ENCODE measurements around the gene CKS1B.
"Not testable (repeated sequence)": the region's sequence is repeated elsewhere in the genome, so short reads cannot be mapped to it uniquely, and the experiment has no call there.

The CKS1B gene

DNA sequence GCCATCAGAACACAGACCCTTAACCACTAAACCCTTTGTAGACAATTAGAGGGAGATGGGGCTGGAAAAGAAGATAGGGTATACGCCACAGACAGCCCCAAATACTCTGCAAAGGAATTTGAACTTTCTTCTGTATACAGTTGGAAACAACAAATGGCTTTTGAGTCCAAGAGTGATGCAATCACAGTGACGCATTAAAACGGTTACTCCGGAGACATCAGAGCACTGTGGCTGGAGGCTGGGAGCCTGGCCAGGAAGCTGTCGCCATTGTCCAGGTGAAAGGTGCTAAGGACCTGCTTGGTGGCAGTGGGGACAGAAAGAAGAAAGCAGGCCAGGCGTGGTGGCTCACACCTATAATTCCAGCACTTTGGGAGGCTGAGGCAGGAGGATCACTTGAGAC, 12.8 kb downstream of the CKS1B start:
- DNase-seq (ENCODE audit: low read depth, low spot score) = no peak

DNA sequence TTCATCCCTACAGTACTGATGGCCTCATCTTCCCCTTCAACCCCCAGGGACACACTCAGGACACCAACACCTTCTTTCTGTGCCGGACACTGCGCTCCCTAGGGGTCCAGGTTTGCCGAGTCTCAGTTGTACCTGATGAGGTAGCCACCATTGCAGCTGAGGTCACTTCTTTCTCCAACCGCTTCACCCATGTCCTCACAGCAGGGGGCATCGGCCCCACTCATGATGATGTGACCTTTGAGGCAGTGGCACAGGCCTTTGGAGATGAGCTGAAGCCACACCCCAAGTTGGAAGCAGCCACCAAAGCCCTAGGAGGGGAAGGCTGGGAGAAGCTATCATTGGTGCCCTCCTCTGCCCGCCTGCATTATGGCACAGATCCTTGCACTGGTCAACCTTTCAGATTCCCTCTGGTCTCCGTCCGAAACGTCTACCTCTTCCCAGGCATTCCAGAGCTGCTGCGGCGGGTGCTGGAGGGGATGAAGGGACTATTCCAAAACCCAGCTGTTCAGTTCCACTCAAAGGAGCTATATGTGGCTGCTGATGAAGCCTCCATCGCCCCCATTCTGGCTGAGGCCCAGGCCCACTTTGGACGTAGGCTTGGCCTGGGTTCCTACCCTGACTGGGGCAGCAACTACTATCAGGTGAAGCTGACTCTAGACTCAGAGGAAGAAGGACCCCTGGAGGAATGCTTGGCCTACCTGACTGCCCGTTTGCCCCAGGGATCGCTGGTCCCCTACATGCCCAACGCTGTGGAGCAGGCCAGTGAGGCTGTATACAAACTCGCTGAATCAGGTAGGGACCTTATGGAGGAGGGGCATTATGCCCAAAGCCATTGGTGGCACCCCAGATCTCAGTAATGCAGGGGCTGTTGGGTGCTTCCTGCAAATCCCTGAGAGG, 13.8 kb downstream of the CKS1B start:
- no peak for DNase-seq (ENCODE audit: low read depth, low spot score)

DNA sequence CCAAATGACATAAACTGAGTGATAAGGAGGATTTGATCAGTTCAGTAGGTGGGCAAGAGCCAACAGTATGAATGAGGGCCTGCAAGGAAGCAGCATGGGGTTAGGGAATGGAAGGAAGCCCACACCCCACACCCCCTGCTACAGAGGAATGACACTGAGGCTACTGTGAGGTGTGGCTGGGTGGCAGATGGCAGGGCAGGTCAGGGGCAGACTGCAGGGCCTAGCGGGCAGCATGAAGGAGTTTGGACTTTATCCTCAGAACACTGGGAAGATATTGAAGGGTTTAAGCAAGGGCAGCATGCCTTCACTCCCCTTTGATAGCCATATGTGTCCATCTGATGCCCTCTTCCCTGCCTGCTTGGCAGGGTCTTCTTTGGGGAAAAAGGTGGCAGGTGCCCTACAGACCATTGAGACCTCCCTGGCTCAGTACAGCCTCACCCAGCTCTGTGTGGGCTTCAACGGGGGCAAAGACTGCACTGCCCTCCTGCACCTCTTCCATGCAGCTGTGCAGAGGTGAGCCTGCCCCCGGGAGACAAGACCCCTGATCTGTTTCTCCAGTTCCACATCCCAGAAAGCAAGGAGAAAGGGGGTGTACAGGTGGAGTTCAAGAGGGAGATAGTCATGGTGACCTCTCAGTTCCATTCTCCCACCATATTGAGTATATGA, 14.8 kb downstream of the CKS1B start:
- no peak for DNase-seq (ENCODE audit: low read depth, low spot score)

DNA sequence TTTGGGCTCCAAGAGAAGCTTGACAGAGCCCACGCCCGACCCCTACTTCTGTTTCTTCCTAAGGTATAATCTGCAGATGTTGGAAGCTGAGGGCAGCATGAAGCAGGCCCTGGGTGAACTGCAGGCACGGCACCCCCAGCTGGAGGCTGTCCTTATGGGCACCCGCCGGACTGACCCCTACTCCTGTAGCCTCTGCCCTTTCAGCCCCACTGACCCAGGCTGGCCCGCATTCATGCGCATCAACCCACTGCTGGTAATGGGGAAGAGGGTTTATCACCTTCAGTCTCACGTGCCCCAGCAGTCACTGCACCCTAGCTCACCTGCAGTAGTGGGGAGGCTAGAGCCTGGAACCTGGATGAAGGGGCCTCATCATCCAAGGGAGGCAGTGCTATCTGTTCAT, 15.8 kb downstream of the CKS1B start:
- no peak for DNase-seq (ENCODE audit: low read depth, low spot score)

DNA sequence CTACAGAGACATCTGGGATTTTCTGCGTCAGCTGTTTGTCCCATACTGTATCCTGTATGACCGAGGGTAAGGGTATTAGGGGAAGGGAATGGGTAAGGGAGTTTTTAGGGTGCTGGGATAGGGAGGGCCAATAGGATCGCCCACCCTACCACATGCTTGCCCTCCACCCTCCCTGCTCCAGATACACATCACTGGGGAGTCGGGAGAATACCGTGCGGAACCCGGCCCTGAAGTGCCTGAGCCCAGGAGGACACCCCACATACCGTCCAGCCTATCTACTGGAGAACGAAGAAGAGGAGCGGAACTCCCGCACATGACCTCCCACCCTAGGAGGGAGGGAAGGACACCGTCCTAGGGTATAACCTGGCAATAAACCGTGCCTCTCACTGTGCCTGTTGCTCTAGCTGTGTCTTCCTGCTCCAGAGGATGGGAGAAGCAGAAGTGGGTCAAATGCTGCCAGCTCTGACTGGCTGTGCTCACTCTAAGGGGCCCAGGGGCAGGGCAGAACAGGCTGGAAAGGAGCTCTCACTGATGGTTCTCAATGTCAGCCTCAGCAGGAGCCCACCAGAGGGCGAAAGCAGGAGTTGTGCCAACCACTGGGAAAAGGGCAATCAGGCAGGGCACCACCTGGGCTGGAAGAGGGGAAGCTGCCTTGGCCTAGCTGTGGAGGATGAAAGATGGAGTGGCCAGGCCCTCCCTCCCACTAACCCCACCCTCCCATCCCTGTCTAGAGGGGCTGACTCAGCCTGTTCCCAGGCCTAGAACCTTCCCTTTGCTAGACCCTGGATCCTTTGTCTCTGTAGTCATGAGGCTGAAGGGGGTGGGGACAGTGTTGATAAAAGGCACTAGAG, 18.5 kb downstream of the CKS1B start:
- DNase-seq (ENCODE audit: low read depth, low spot score) = no peak

DNA sequence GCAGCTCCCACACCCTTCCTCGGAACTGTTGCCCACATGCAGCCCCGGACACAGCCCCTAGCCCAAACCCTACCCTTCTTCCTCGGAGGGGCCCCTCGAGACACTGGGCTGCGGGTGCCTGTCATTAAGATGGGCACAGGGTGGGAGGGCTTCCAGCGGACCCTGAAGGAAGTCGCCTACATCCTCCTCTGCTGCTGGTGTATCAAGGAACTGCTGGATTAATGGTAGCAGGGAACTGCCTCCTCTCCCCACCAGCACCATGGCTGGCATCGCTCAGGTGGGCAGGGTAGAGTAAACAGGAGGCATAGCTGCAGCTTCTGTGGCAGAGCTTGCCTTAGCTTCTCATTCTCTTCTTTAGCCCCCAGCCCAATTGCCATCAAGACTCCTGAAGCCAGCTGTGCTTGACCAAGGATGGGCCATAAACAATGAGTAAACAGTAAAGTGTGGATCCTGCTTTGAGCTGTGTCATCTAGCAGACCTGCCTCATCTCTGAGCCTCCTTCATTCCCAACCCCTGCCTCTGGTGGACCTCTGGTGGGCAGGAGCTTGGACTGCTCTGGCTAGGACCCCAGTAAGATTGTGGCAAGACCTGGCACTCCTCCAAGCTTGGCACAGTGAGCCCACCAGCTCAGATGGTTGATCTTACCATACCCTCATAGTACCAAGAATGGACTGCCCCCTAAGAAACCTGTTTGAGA, 19.2 kb downstream of the CKS1B start, which contains the start of gene LENEP:
LENEP (plus strand) TSS at position 15 of the 697 bp plus-strand sequence; CDS start at position 37, 22 bp downstream.
- no peak for DNase-seq (ENCODE audit: low read depth, low spot score)

DNA sequence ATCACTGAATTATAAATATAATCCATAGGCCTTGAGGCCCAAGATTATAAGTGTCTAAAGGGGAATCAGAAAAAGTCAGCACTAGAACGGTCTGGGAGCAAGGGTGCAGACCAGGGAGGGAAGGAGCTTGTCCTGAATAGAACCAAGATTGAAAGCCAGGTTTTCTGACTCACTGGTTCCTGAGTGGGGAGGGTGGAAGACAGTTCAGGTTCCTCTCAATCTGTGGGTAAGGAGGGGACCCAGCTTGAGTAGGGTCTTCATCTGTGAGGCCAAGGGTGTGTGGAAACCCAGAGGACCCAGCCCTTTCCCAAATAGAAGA, 19.7 kb downstream of the CKS1B start:
- no peak for DNase-seq (ENCODE audit: low read depth, low spot score)

DNA sequence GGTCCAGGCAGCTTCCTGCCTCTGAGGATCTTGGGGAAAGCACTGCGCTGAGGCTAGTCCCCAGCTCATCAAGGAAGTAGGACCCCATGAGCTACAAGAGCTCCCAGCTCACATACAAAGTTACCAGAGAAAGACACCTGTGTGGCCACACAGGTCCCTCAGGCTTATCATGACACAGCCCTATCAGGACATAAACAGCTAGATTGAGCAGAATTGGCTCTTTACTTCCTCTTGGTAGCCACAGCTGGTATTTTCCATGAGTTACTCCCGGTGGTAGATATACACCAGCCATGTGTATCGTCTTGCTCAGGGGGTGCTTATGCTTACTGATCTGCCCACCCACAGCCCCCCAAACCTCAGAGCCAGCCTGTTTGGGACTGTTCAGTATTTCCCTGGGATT, 20.1 kb downstream of the CKS1B start:
- no peak for DNase-seq (ENCODE audit: low read depth, low spot score)

DNA sequence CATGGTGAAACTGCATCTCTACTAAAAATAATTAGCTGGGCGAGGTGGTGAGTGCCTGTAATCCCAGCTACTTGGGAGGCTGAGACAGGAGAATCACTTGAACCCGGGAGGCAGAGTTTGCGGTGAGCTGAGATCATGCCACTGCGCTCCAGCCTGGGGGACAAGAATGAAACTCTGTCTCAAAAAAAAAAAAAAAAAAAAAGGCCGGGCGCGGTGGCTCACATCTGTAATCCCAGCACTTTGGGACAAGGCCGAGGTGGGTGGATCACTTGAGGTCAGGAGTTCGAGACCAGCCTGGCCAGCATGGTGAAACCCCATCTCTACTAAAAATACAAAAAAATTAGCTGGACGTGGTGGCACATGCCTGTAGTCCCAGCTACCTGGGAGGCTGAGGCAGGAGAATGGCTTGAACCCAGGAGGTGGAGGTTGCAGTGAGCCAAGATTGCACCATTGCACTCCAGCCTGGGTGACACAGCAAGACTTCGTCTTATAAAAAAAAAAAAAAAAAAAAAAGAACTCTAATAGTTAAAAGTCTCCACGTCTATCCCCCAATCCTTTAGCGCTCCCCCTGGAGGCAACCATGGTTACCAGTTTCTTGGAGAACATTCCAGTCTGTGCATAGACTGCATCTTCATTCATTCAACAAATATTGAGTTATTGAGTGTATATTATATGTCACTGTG, 21.0 kb downstream of the CKS1B start:
- not testable (repeated sequence) for DNase-seq (ENCODE audit: low read depth, low spot score)

DNA sequence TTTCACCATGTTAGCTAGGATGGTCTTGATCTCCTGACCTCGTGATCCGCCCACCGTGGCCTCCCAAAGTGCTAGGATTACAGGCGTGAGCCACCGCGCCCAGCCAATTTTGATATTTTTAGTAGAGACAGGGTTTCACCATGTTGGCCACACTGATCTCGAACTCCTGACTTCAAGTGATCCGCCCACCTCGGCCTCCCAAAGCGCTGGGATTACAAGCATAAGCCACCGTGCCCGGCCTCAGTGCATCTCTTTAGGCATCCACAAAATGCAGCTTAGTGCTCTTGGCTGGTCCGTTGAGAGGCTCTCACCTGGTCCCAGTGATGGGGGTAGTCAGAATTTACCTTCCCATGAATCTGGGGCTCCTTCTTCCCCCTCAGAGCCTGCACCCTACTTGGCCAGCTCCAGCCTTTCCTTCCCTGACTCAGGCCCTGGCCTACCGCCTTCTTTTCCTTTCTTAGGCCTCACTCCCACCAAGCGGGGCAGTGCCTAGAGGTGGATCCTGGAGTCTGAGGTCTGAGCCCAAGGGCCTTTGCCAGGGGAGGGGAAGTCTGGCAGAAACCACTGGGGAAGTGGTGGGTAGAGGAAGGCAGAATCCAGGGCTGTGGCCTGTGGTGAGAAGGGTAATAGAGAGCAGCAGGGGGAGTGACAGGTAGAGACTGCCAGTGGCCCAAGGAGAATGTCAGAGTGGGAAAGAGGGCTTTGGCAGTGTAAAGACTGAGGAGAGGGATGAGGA, 22.7 kb downstream of the CKS1B start:
- no peak for DNase-seq (ENCODE audit: low read depth, low spot score)

DNA sequence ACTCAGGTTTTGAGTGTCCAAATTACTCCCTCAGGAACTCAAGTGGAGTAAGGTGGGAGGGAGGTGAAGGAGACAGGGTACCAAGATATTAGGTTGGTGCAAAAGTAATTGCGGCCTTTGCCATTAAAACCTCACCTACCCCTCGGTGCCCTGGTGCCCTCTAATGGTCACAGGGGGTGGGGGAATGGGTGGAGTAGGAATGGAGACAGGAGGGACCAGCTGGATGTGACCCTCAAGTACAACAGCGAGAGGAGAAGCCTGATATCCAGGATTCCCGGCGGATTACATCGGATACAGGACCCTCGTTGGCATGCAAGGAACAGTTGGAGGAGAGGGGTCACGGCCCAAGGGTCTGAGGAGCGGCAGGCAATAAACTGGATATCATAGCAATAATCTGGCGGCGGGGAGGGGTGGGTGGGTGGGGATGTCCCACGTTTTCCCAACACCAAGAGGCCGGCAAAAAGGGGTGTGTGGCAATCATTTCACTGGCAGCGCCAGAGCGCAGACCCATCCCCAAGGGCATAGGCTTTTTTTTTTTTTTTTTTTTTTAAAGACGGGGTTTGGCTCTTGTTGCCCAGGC, 23.8 kb downstream of the CKS1B start:
- no peak for DNase-seq (ENCODE audit: low read depth, low spot score)

DNA sequence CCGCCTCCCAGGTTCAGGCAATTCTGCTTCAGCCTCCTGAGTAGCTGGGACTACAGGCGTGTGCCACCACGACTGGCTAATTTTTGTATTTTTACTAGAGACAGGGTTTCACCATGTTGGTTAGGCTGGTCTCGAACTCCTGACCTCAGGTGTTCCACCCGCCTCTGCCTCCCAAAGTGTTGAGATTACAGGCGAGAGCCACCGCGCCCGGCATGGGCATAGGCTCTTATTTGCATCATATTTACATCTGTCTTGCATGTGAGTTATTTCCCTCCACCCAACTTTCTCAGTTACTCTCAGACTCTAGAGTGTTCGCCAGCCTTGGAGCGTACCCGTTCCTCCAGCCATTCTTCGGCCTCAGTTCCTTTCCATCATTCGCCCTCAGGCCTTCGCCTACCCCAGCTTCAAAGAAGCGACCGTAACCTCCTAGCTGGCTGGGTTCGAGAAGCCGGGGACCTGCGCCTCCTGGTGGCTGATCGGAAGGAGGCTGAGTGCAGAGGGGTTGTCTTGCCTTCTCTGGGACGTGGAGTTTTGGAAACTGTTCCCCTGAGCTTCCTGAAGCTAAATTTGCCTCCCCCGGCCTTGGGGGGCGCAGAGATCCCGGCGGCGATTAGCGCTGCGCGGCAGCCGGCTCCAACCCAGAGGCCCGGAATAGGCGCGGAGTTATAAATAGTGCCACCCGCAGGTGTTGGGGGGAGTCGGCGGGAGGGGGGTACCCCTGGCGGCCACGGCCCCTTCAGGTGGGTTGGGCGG, 24.5 kb downstream of the CKS1B start:
- no peak for DNase-seq (ENCODE audit: low read depth, low spot score)

DNA sequence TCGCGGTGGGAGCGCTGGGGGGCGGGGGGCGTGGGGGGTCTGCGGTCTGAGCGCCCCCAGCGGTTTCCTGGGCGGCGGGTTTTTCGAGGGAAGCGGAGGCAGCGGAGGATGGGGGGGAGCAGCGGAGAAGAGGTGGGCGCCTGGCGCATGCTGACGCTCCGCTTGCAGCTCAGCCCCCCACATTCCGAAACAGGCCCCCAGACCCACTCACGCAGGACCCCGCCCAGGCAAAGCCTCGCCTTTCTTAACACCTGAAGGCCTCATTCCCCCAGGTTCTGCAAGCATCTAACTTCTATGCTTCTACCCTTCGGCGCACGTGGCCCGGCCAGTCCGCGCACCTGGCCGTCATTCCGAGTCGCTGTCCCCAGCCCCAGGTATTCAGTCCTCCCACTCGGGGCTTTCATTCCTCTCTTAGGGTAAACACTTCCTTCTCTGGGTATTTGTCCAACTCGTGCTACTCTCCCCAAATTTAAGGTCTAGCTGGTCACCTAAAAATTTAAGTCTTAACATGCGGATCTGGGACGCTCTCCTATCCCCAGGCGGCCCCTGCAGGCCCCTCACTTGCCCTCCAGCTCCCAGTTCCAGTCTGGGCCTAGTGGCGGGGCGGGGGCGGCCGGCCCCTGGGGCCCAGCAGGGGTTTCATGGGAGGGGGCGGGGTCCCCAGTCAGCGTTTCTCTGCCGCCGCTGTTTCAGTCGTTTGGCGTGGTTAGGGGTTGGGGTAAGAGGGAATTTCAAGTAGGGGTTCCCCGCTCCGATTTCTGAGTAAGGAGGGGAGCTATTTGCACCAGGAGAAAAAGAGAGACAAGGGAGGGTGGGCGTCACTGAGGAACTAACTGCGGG, 25.3 kb downstream of the CKS1B start:
- DNase-seq (ENCODE audit: low read depth, low spot score) = no peak

DNA sequence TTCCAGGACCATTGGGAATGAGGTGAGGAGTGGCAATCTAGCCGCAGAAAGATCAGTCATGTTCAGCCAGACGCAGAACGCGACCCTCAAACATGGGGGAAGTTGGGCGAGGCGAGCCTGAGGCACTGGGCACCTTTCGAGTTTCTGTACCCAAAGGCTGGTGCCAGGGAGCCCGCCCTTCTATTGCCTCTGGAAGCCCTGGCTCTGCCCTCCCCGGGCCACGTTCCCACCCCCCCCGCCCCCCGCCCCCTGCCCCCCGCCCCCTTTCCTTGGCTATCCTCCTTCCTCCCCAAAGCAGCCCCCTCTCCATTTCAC, 25.9 kb downstream of the CKS1B start:
- DNase-seq (ENCODE audit: low read depth, low spot score) = no peak

DNA sequence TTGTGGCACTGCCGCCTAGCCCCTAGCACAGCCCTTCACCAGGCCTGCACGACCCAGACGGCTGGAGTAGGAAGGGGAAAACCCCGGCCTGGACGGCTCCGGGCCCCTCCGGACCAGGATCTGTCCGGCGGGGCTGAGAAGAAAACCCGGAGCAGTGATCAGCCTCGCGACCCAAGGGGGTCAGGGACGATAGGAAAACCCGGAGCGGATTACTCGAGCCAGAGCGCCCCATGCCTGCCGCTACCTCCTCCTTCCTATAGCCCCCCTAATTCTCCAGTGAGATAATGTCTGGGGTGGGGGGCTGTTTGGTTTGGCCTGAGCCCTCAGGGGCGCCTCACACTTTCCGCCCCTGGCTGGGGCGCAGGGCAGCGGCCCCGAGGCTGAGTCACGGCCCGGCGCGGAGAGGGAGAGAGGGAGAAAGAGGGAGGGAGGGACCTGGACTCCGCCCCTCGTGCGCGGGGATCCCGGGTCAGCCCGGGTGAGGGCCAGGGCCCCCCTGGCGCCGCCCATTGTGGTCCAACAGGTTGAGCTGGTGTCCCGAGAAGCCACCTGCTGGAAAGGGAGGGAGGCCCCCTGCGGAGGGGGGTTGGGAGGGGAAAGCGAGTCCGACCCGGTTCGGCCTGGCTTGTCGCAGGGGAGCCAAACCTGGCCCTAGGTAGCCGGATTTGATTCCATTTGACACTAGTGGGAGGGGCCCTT, 26.4 kb downstream of the CKS1B start:
- DNase-seq (ENCODE audit: low read depth, low spot score) = no peak

DNA sequence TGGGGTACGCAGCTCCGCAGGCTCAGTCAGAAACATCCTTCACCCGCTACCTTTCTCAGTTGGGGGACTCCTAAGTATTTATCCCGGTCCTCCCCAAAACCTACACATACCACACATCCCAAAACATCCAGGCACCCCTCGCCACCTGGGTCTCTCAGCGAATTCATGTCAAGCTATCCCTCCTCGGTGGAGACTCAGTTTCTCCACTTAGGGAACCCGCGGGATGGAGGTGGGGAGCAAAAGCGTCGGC, 26.9 kb downstream of the CKS1B start:
- no peak for DNase-seq (ENCODE audit: low read depth, low spot score)

DNA sequence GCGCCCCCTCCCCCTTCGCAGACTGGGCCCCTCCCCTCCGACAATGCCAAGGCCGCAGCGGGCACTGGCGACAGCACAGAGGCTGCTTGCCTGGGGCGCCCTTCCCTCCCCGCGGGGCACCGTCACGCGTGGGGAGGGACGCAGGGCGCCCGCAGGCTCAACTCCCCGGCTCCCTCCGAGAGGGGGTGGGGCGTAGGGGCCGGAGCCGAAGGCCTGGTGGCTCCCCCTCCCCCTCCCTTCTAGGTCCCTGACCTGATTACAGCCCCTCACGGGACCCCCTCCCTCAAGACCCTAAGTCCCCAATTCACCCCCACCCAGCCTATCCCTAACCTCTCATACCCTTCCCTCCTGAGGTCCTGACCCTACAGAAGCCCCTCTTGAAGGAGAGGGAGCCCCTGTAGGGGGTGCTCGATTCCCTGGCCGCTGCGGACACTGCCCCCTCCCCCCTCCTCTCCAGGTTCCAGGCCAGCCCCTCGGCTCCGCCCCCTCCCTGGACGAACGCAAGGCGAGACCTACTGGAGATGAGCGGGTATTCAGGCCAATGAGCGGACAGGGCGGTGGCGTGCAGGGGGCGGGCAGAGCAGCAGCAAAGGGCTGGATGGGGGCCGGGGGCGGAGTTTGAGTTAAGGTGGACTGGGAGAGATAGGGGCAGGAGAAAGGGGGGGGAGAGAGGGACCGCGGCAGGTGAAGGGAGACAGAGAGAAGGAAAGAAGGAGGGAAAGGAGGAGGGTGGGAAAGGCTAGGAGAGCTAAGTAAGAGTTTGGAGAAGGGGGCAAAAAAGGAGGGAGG, 27.4 kb downstream of the CKS1B start:
- peak; percentile 93 for DNase-seq (ENCODE audit: low read depth, low spot score)

Data from iPS DF 19.7 (cell line).